ENCODE data around the gene SCML1. TPM values are rescaled to one million over a fixed set of nuclear protein-coding genes. Genes with fewer than 3 reads are reported as not detected.

SCML1 gene
- total and polyA plus RNA-seq, 2 donors (not counting 3 experiments of a cell fraction or from before 2014, with no cell fraction given) = 8.8 to 12.4 TPM

DNA sequence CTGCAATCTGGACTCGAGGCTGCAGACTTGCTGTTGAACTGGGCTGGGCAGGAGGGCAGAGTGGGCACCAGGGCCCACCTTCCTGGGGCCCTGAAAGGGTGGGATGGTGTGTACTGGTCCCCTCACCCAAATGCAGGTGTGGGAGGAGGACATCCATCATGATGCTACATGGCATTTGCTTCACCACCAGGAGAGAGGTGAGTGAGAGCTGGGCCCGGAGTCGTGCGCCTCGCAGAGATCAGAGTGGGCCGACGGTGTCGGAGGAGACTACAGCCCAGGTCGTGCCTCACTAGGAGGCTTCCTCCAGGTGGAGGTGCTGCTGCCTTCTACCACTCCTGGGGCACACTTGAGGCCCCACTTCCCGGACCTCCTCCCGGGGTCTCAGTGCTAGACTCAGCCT lies 50.3 kb downstream of the SCML1 start:
- H3K27me3 ChIP-seq (ENCODE audit: control insufficient read depth in 2 of 2, insufficient read depth in 2 of 2, low read length in 2 of 2) = no peaks in the 10 kb centered on the region
- no peaks in the 10 kb centered on the region for H3K9me1 ChIP-seq (replicated peaks; ENCODE audit: control insufficient read depth, extremely low read depth, insufficient read depth, low read length)
- dilution Hi-C loops (cut with MboI; ENCODE audit: extremely low pct_ligation_motif_present, low sequenced_read_pairs) = no loop called here
- H3K9me3 ChIP-seq (replicated peaks; ENCODE audit: control insufficient read depth, insufficient read depth, low read length) = no peaks in the 10 kb centered on the region
- H3K36me3 ChIP-seq (ENCODE audit: control insufficient read depth in 2 of 2, extremely low read depth in 1 of 2, insufficient read depth in 2 of 2, low read length in 2 of 2) = no peaks in the 10 kb centered on the region
- intact Hi-C loops (cut with micrococcal nuclease) = no loop called here
- H3K4me1 ChIP-seq (ENCODE audit: control insufficient read depth, extremely low read depth, insufficient read depth, low read length) = no peaks in the 10 kb centered on the region
- BruUV-seq (replicated peaks) = no TSS peak
- H2AFZ ChIP-seq (ENCODE audit: low read depth, low read length) = no peak overlapping the region
- POLR2A ChIA-PET = no interaction called here
- no peak overlapping the region for H3K27ac ChIP-seq (ENCODE audit: insufficient read depth, low read depth, low read length)
- DNase-seq (ENCODE audit: low read depth, low spot score) (no peak), FAIRE-seq (no peak)
- TF ChIP-seq EZH2 (IDR thresholded peaks at IDR 0.05; ENCODE audit: borderline replicate concordance, low read depth, low read length, severe bottlenecking) (no peak), MAX (IDR thresholded peaks at IDR 0.05; ENCODE audit: insufficient read depth, insufficient read length) (no peak), POLR2AphosphoS5 (IDR thresholded peaks at IDR 0.05; ENCODE audit: insufficient read depth, low read depth, low read length) (no peak), FOS (IDR thresholded peaks at IDR 0.05; ENCODE audit: borderline replicate concordance, insufficient read depth, low read length) (no peak), MYC (IDR thresholded peaks at IDR 0.05; ENCODE audit: low read depth, low read length) (no peak), JUN (IDR thresholded peaks at IDR 0.05; ENCODE audit: borderline replicate concordance, insufficient read depth, insufficient read length, low read depth) (no peak), POLR2A (IDR thresholded peaks at IDR 0.05; ENCODE audit: low read depth, low read length) (no peak)
- no peak overlapping the region for H3K9ac ChIP-seq (replicated peaks; ENCODE audit: extremely low read depth, insufficient read depth, low read length)
- H3K4me3 ChIP-seq (replicated peaks in 1 of 3; ENCODE audit: insufficient read depth in 1 of 3, low read depth in 1 of 3, low read length in 3 of 3) = no peak overlapping the region
- no peaks in the 10 kb centered on the region for H3K79me2 ChIP-seq (ENCODE audit: control insufficient read depth, insufficient read depth, low read length)
- CTCF ChIA-PET = interaction anchor here (0.8 to 1.8 kb wide), 3 partner anchors 9 to 1546 kb away, joined by 3 to 9 read pairs (median 7); no protein-coding TSS in a partner anchor
- H3K4me2 ChIP-seq (ENCODE audit: insufficient read depth, low read length) = no peak overlapping the region
- H4K20me1 ChIP-seq (replicated peaks; ENCODE audit: control insufficient read depth, extremely low read depth, insufficient read depth, low read length) = no peaks in the 10 kb centered on the region

DNA sequence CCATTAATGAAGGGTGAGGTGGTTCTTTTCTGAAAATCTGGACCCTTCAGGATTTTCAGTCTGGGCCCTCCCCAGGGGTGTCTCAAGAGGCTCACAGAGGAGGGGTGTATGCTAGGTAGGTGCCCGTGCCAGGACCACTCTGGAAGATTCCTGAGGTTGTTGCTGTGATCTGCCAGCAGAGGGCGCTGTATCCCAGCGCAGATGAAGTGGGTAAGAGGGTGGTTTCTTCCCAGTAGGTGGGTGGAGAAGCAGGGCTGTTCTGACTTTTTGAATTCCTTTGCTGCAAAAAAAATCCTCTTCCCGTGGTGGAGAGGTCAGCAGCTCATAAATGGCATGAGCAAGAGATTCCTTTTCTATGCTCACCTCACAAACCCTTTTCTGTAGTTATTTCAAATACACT lies 51.1 kb downstream of the SCML1 start:
- H3K9me3 ChIP-seq (replicated peaks; ENCODE audit: control insufficient read depth, insufficient read depth, low read length) = no peaks in the 10 kb centered on the region
- no peak overlapping the region for H3K4me3 ChIP-seq (replicated peaks in 1 of 3; ENCODE audit: insufficient read depth in 1 of 3, low read depth in 1 of 3, low read length in 3 of 3)
- no peaks in the 10 kb centered on the region for H4K20me1 ChIP-seq (replicated peaks; ENCODE audit: control insufficient read depth, extremely low read depth, insufficient read depth, low read length)
- no peak overlapping the region for H3K27ac ChIP-seq (ENCODE audit: insufficient read depth, low read depth, low read length)
- dilution Hi-C loops (cut with MboI; ENCODE audit: extremely low pct_ligation_motif_present, low sequenced_read_pairs) = no loop called here
- no peak overlapping the region for H2AFZ ChIP-seq (ENCODE audit: low read depth, low read length)
- intact Hi-C loops (cut with micrococcal nuclease) = loop anchor here (1.0 to 2.0 kb wide), 2 partner anchors 44 to 589 kb away; no protein-coding TSS in a partner anchor
- POLR2A ChIA-PET = no interaction called here
- peak; percentile 71 for FAIRE-seq
- H3K9me1 ChIP-seq (replicated peaks; ENCODE audit: control insufficient read depth, extremely low read depth, insufficient read depth, low read length) = no peaks in the 10 kb centered on the region
- H3K4me1 ChIP-seq (ENCODE audit: control insufficient read depth, extremely low read depth, insufficient read depth, low read length) = no peaks in the 10 kb centered on the region
- H3K27me3 ChIP-seq (ENCODE audit: control insufficient read depth in 2 of 2, insufficient read depth in 2 of 2, low read length in 2 of 2) = no peaks in the 10 kb centered on the region
- H3K36me3 ChIP-seq (ENCODE audit: control insufficient read depth in 2 of 2, extremely low read depth in 1 of 2, insufficient read depth in 2 of 2, low read length in 2 of 2) = no peaks in the 10 kb centered on the region
- H3K9ac ChIP-seq (replicated peaks; ENCODE audit: extremely low read depth, insufficient read depth, low read length) = no peak overlapping the region
- no peaks in the 10 kb centered on the region for H3K79me2 ChIP-seq (ENCODE audit: control insufficient read depth, insufficient read depth, low read length)
- TF ChIP-seq MAX (IDR thresholded peaks at IDR 0.05; ENCODE audit: insufficient read depth, insufficient read length) (no peak), CTCF (IDR thresholded peaks at IDR 0.05; ENCODE audit: extremely low read depth in 1 of 2, insufficient read depth in 1 of 2, low read depth in 1 of 2, low read length in 2 of 2) (peak; percentile 52 to 69)
- BruUV-seq (replicated peaks) = no TSS peak
- CTCF ChIA-PET = interaction anchor here (0.8 to 1.8 kb wide), 3 partner anchors 10 to 1545 kb away, joined by 3 to 9 read pairs (median 7); no protein-coding TSS in a partner anchor
- H3K4me2 ChIP-seq (ENCODE audit: insufficient read depth, low read length) = no peak overlapping the region
- DNase-seq (ENCODE audit: low read depth, low spot score) = peak; percentile 24

Data from endothelial cell of umbilical vein (primary cell).